ENCODE data around the gene PIGC. TPM values are rescaled to one million over a fixed set of nuclear protein-coding genes. Genes with fewer than 3 reads are reported as not detected.

The PIGC gene
- total RNA-seq, 1 experiment from 2014 or later, result 17.5 TPM

GRCh38 chr1:172410027-172410426 is 33.8 kb downstream of the PIGC start:
- Histone ChIP-seq H3T11ph (ENCODE audit: low read length) (no peak overlapping the region), H3K4ac (ENCODE audit: low read depth, low read length) (no peak overlapping the region), H2AK5ac (ENCODE audit: insufficient read length, low read length) (no peak overlapping the region), H3K79me1 (ENCODE audit: insufficient read depth, low read depth, low read length, poor library complexity, severe bottlenecking) (no peaks in the 10 kb centered on the region), H3K18ac (ENCODE audit: insufficient read length, low read depth, low read length) (no peak overlapping the region), H3K23ac (ENCODE audit: insufficient read length, low read depth, low read length) (no peak overlapping the region), H3K79me2 (ENCODE audit: insufficient read depth, low read length) (no peaks in the 10 kb centered on the region), H2BK120ac (ENCODE audit: low read depth, low read length, poor library complexity, severe bottlenecking) (no peak overlapping the region), H4K20me1 (ENCODE audit: control insufficient read depth, insufficient read depth, insufficient read length) (no peaks in the 10 kb centered on the region), H4K5ac (ENCODE audit: insufficient read length, low read depth, low read length) (no peak overlapping the region), H3K4me1 (ENCODE audit: insufficient read depth, low read length) (no peaks in the 10 kb centered on the region), H3K56ac (ENCODE audit: insufficient read length, low read depth, low read length) (no peak overlapping the region), H3K27ac (ENCODE audit: insufficient read length, low read depth, low read length) (no peak overlapping the region), H2BK20ac (ENCODE audit: low read depth, low read length, poor library complexity, severe bottlenecking) (no peak overlapping the region), H2BK5ac (ENCODE audit: insufficient read length, low read length) (no peak overlapping the region), H3K9me3 (ENCODE audit: control insufficient read depth, low read depth, low read length) (no peaks in the 10 kb centered on the region), H4K91ac (ENCODE audit: insufficient read length, low read depth, low read length) (no peak overlapping the region), H3K14ac (ENCODE audit: insufficient read depth, low read length) (no peak overlapping the region), H4K8ac (replicated peaks; ENCODE audit: insufficient read length, low read depth, low read length) (no peak overlapping the region), H2BK12ac (ENCODE audit: insufficient read length, low read depth, low read length) (no peak overlapping the region), H3K4me2 (ENCODE audit: insufficient read depth, insufficient read length, low read length) (no peak overlapping the region), H3K9ac (ENCODE audit: extremely low read depth, insufficient read length, low read length) (no peak overlapping the region), H2AFZ (ENCODE audit: low read length) (no peak overlapping the region), H3K23me2 (ENCODE audit: insufficient read length, low read depth, low read length, poor library complexity, severe bottlenecking) (no peaks in the 10 kb centered on the region), H3K27me3 (ENCODE audit: insufficient read depth, low read length) (no peaks in the 10 kb centered on the region), H2BK15ac (ENCODE audit: low read depth, low read length) (no peak overlapping the region)
- Mint-ChIP-seq H3K36me3 (ENCODE audit: insufficient read depth in 1 of 3, low read depth in 3 of 3) (no peaks in the 10 kb centered on the region), H3K4me3 (no peak overlapping the region), H3K9me3 (no peaks in the 10 kb centered on the region), H3K27ac (no peak overlapping the region), H3K27me3 (ENCODE audit: low read depth) (no peaks in the 10 kb centered on the region), H3K4me1 (peaks cover 0 to 2% of the 10 kb centered on the region in 2 experiments; a peak in 2 of 4 replicates)
- no peak for DNase-seq
- TF ChIP-seq CTCF (conservative IDR thresholded peaks at IDR 0.05), result no peak
- WGBS (ENCODE audit: extremely low coverage, insufficient read length, low lambda C conversion rate), result no CpG with 5 or more reads among the region's 1 CpG

Data from H9 (cell line).